HepG2 (cell line): ENCODE measurements around the gene B4GALT7. TPM values are rescaled to one million over a fixed set of nuclear protein-coding genes. Genes with fewer than 3 reads are reported as not detected.

ENCODE experiments used
- ATRX ChIP-seq: sonication (generic); formaldehyde crosslinking; IDR thresholded peaks from 2 replicates; pipeline ENCODE4 v1.4.0; 2020; ENCODE audit warnings: missing genetic modification reagents, borderline replicate concordance
- CEBPG ChIP-seq: IDR thresholded peaks from 2 replicates; pipeline ENCODE4 v1.6.1; 2016
- CREB1 ChIP-seq, 2 experiments: fragments of 450-650 bp in 1 of 2; IDR thresholded peaks; 2 replicates each; pipeline ENCODE4 v1.6.1; 2016 to 2017; ENCODE audit warnings: control low read depth in 1 of 2, mild to moderate bottlenecking in 1 of 2, missing compliant biosample characterization in 1 of 2, missing genetic modification characterization in 1 of 2
- EED ChIP-seq: sonication (generic); formaldehyde crosslinking; IDR thresholded peaks from 2 replicates; pipeline ENCODE4 v1.5.0; 2020; ENCODE audit warnings: mild to moderate bottlenecking, missing genetic modification reagents
- HOXA5 ChIP-seq: sonication (generic); formaldehyde crosslinking; IDR thresholded peaks from 2 replicates; pipeline ENCODE4 v1.4.0; 2020; ENCODE audit warnings: missing genetic modification reagents
- KAT7 ChIP-seq: IDR thresholded peaks from 2 replicates; pipeline ENCODE4 v1.6.1; 2018; ENCODE audit warnings: borderline replicate concordance, missing compliant biosample characterization
- MAFF ChIP-seq: IDR thresholded peaks from 2 replicates; pipeline ENCODE4 v1.6.1; 2011; ENCODE audit warnings: low read depth, low read length, improper control_type of control experiment
- POGZ ChIP-seq: sonication (generic); formaldehyde crosslinking; IDR thresholded peaks from 2 replicates; pipeline ENCODE4 v1.4.0; 2020; ENCODE audit warnings: mild to moderate bottlenecking, missing genetic modification reagents
- TCF7L2 ChIP-seq: IDR thresholded peaks from 2 replicates; pipeline ENCODE4 v1.6.1; 2011; ENCODE audit warnings: mild to moderate bottlenecking, low read depth, low read length, moderate library complexity
- ZFP62 ChIP-seq: sonication (generic); formaldehyde crosslinking; IDR thresholded peaks from 2 replicates; pipeline ENCODE4 v1.4.0; 2020; ENCODE audit warnings: missing genetic modification reagents
- ZGPAT ChIP-seq: IDR thresholded peaks from 2 replicates; pipeline ENCODE4 v1.6.1; 2016; ENCODE audit warnings: mild to moderate bottlenecking
- ZIK1 ChIP-seq: sonication (generic); formaldehyde crosslinking; IDR thresholded peaks from 2 replicates; pipeline ENCODE4 v1.5.0; 2020; ENCODE audit warnings: mild to moderate bottlenecking, low read depth, missing genetic modification reagents, borderline replicate concordance
- ZNF230 ChIP-seq: sonication (generic); formaldehyde crosslinking; IDR thresholded peaks from 2 replicates; pipeline ENCODE4 v1.4.0; 2020; ENCODE audit warnings: mild to moderate bottlenecking, missing genetic modification reagents
- ZNF496 ChIP-seq: sonication (generic); formaldehyde crosslinking; IDR thresholded peaks from 2 replicates; pipeline ENCODE4 v1.8.1; 2023; ENCODE audit warnings: mild to moderate bottlenecking, moderate library complexity, missing genetic modification reagents; ENCODE audit not compliant: insufficient replicate concordance
- ZNF501 ChIP-seq: sonication (generic); formaldehyde crosslinking; IDR thresholded peaks from 2 replicates; pipeline ENCODE4 v1.5.1; 2020; ENCODE audit warnings: mild to moderate bottlenecking, moderate library complexity, missing genetic modification reagents
- ZNF691 ChIP-seq: sonication (generic); formaldehyde crosslinking; IDR thresholded peaks from 2 replicates; pipeline ENCODE4 v1.4.0; 2020; ENCODE audit warnings: missing genetic modification reagents, low read depth, mild to moderate bottlenecking, borderline replicate concordance
- ZNF766 ChIP-seq: sonication (generic); formaldehyde crosslinking; IDR thresholded peaks from 2 replicates; pipeline ENCODE4 v1.5.0; 2020; ENCODE audit warnings: missing genetic modification reagents, borderline replicate concordance
- ZNF768 ChIP-seq: sonication (generic); formaldehyde crosslinking; IDR thresholded peaks from 2 replicates; pipeline ENCODE4 v1.4.0; 2020; ENCODE audit warnings: missing genetic modification reagents
- ZNF788 ChIP-seq: sonication (generic); formaldehyde crosslinking; IDR thresholded peaks from 2 replicates; pipeline ENCODE4 v1.5.0; 2020; ENCODE audit warnings: mild to moderate bottlenecking, missing genetic modification reagents, borderline replicate concordance
- polyA plus RNA-seq, 8 experiments: library from polyadenylated mRNA; depleted of rRNA in 3 of 8; stranded (reverse) in 7 of 8; unstranded in 1 of 8; fragments of >200 nt; fragmentation: Illumina TruSeq in 4 of 8; extraction: Trizol in 4 of 8; gene quantifications; 2 replicates each; pipeline versions ENCODE4 v1.2.1 to v1.2.3, GENCODE V29; 2011 to 2016; ENCODE audit warnings: low read depth in 4 of 8, missing spikeins in 1 of 8, mixed read lengths in 1 of 8; ENCODE audit not compliant: insufficient read depth in 1 of 8
- total RNA-seq, 5 experiments: library from RNA; depleted of rRNA; stranded (reverse); fragments of >200 nt; fragmentation: Illumina TruSeq; extraction: Trizol; gene quantifications; 2 replicates each; pipeline ENCODE4 v1.2.3, GENCODE V29; 2016; ENCODE audit warnings: low read depth in 1 of 5
- TF ChIP-seq, protein P1 (sequence below): conservative IDR thresholded peaks from 2 replicates; pipeline ENCODE4 v1.6.1; 2018; ENCODE audit warnings: missing genetic modification reagents
- TF ChIP-seq, protein P2 (sequence below): IDR thresholded peaks from 2 replicates; pipeline ENCODE4 v1.6.1; 2012; ENCODE audit warnings: inconsistent platforms
- TF ChIP-seq, protein P3 (sequence below): sonication (generic); formaldehyde crosslinking; IDR thresholded peaks from 2 replicates; pipeline ENCODE4 v1.4.0; 2020; ENCODE audit warnings: missing genetic modification reagents, borderline replicate concordance

Gene B4GALT7
- total and polyA plus RNA-seq, 2 of the 13 experiments (the other 11 are each of a cell fraction or from before 2014, with no cell fraction given), result 16.4 to 20.5 TPM

- TF ChIP-seq CREB1 (IDR thresholded peaks at IDR 0.05) (no peak), CREB1 (CRISPR knock-in tag; IDR thresholded peaks at IDR 0.05) (peak; percentile 59), ZIK1 (CRISPR knock-in tag) (no peak), CEBPG (peak; percentile 33; the same call in 1 of the 2 replicates), HOXA5 (CRISPR knock-in tag) (0 out of 2 replicates have a peak, but pooled peaks have one; percentile 28), EED (CRISPR knock-in tag) (no peak), ATRX (CRISPR knock-in tag) (no peak), ZNF766 (peak; percentile 71; the same call in 1 of the 2 replicates), ZNF768 (CRISPR knock-in tag) (no peak), ZGPAT (CRISPR knock-in tag) (peak; percentile 38; the same call in 1 of the 2 replicates), KAT7 (CRISPR knock-in tag) (no peak), ZNF230 (CRISPR knock-in tag) (no peak), TCF7L2 (no peak), ZFP62 (CRISPR knock-in tag) (no peak), ZNF496 (CRISPR knock-in tag) (no peak), ZNF691 (no peak), POGZ (peak; percentile 40; the same call in 1 of the 2 replicates), ZNF788 (no peak), ZNF501 (CRISPR knock-in tag) (no peak), MAFF (no peak)
- TF ChIP-seq, protein P1, sequence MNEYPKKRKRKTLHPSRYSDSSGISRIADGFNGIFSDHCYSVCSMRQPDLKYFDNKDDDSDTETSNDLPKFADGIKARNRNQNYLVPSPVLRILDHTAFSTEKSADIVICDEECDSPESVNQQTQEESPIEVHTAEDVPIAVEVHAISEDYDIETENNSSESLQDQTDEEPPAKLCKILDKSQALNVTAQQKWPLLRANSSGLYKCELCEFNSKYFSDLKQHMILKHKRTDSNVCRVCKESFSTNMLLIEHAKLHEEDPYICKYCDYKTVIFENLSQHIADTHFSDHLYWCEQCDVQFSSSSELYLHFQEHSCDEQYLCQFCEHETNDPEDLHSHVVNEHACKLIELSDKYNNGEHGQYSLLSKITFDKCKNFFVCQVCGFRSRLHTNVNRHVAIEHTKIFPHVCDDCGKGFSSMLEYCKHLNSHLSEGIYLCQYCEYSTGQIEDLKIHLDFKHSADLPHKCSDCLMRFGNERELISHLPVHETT, result peak; percentile 80; the same call in 1 of the 2 replicates
- TF ChIP-seq, protein P2, sequence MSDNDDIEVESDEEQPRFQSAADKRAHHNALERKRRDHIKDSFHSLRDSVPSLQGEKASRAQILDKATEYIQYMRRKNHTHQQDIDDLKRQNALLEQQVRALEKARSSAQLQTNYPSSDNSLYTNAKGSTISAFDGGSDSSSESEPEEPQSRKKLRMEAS, result 0 out of 2 replicates have a peak, but pooled peaks have one; percentile 36
- TF ChIP-seq, protein P3, sequence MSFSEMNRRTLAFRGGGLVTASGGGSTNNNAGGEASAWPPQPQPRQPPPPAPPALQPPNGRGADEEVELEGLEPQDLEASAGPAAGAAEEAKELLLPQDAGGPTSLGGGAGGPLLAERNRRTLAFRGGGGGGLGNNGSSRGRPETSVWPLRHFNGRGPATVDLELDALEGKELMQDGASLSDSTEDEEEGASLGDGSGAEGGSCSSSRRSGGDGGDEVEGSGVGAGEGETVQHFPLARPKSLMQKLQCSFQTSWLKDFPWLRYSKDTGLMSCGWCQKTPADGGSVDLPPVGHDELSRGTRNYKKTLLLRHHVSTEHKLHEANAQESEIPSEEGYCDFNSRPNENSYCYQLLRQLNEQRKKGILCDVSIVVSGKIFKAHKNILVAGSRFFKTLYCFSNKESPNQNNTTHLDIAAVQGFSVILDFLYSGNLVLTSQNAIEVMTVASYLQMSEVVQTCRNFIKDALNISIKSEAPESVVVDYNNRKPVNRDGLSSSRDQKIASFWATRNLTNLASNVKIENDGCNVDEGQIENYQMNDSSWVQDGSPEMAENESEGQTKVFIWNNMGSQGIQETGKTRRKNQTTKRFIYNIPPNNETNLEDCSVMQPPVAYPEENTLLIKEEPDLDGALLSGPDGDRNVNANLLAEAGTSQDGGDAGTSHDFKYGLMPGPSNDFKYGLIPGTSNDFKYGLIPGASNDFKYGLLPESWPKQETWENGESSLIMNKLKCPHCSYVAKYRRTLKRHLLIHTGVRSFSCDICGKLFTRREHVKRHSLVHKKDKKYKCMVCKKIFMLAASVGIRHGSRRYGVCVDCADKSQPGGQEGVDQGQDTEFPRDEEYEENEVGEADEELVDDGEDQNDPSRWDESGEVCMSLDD (CRISPR knock-in tag), result 0 out of 2 replicates have a peak, but pooled peaks have one; percentile 27
These were observed 45.3 kb upstream of the B4GALT7 start, which contains the start of gene FAM193B (continued) for GRCh38 chr5:177554474-177555111.
